GM23248 (cell line): ENCODE data around the gene TTC23.

Source experiments
- EZH2 ChIP-seq: fragments of 200-600 bp; sonication (generic); IDR thresholded peaks from 2 replicates; pipeline ENCODE4 v1.6.1; 2018; ENCODE audit warnings: antibody characterized with exemption, mild to moderate bottlenecking; ENCODE audit not compliant: insufficient read depth, poor library complexity, severe bottlenecking
- EZH2phosphoT487 ChIP-seq: fragments of 200-600 bp; sonication (generic); IDR thresholded peaks from 2 replicates; pipeline ENCODE4 v1.6.1; 2018; ENCODE audit warnings: antibody characterized with exemption, moderate library complexity, mild to moderate bottlenecking, low read depth; ENCODE audit not compliant: insufficient read depth

GRCh38 chr15:99113547-99114271 lies 135.7 kb downstream of the TTC23 start:
- TF ChIP-seq EZH2: no peak
- no peak for TF ChIP-seq EZH2phosphoT487
